ENCODE results near the gene DPAGT1. TPM values are rescaled to one million over a fixed set of nuclear protein-coding genes. Genes with fewer than 3 reads are reported as not detected.

The DPAGT1 gene
- total and polyA plus RNA-seq, 2 of the 8 experiments (the other 6 are each of a cell fraction or from before 2014, with no cell fraction given), result 59.8 to 236 TPM

DNA sequence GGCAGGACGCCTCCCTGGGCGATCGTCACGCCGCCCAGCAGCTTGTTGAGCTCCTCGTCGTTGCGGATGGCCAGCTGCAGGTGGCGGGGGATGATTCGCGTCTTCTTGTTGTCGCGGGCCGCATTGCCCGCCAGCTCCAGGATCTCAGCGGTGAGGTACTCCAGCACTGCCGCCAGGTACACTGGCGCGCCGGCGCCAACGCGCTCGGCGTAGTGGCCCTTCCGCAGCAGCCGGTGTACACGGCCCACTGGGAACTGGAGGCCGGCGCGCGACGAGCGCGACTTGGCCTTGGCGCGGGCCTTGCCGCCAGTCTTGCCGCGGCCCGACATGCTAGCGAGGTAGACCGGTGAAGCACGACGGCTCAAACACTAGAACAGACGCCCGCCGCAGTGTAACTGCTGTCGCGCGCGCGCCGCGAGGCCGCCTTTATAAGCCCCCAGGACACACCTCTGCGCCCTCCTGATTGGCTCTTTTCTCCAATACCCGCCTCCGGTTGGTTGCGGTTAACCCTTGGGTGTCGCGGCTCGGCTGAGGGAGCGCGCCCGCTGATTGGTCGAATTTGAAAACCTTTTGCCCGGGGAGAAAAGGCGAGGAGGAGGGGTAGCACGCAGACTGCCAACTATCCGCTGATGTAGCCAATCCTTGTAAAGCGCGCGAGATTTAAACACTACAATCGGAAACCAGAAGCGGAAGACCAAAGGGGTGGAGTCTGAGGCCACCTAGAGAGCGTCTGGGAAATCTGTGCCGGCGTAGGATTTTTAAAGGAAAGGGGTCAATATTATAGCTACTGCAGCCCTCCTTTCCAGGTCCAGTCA, 6.4 kb downstream of the DPAGT1 start (continued):
- TF ChIP-seq, protein P1, sequence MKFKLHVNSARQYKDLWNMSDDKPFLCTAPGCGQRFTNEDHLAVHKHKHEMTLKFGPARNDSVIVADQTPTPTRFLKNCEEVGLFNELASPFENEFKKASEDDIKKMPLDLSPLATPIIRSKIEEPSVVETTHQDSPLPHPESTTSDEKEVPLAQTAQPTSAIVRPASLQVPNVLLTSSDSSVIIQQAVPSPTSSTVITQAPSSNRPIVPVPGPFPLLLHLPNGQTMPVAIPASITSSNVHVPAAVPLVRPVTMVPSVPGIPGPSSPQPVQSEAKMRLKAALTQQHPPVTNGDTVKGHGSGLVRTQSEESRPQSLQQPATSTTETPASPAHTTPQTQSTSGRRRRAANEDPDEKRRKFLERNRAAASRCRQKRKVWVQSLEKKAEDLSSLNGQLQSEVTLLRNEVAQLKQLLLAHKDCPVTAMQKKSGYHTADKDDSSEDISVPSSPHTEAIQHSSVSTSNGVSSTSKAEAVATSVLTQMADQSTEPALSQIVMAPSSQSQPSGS (IDR thresholded peaks at IDR 0.05; ENCODE audit: low read length), result no peak
- peak; percentile 100 for TF ChIP-seq TAF1 (IDR thresholded peaks at IDR 0.05; ENCODE audit: low read depth, low read length)
- peak; percentile 99 for TF ChIP-seq TBP (IDR thresholded peaks at IDR 0.05; ENCODE audit: low read depth, low read length)
- no peak for TF ChIP-seq GABPA (IDR thresholded peaks at IDR 0.05; ENCODE audit: borderline replicate concordance, insufficient read depth, low read length)
- no peak for TF ChIP-seq POU5F1 (IDR thresholded peaks at IDR 0.05; ENCODE audit: low read depth, low read length)
- no peak for TF ChIP-seq RAD21 (IDR thresholded peaks at IDR 0.05 in 1 of 2, conservative IDR thresholded peaks at IDR 0.05 in 1 of 2; ENCODE audit: low read depth in 2 of 2, low read length in 2 of 2)
- TF ChIP-seq POLR2A (IDR thresholded peaks at IDR 0.05; ENCODE audit: control extremely low read depth in 1 of 2, low read depth in 2 of 2, low read length in 2 of 2), result peak; percentile 100
- TF ChIP-seq, protein P2, sequence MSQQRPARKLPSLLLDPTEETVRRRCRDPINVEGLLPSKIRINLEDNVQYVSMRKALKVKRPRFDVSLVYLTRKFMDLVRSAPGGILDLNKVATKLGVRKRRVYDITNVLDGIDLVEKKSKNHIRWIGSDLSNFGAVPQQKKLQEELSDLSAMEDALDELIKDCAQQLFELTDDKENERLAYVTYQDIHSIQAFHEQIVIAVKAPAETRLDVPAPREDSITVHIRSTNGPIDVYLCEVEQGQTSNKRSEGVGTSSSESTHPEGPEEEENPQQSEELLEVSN (IDR thresholded peaks at IDR 0.05), result peak; percentile 66; the same call in 1 of the 2 replicates
- no peak for TF ChIP-seq KDM1A (IDR thresholded peaks at IDR 0.05; ENCODE audit: borderline replicate concordance, low read length)
- 0 out of 2 replicates have a peak, but pooled peaks have one; percentile 48 for TF ChIP-seq TCF12 (IDR thresholded peaks at IDR 0.05; ENCODE audit: low read depth, low read length)
- TF ChIP-seq SIRT6 (IDR thresholded peaks at IDR 0.05; ENCODE audit: low read length), result no peak
- TF ChIP-seq CBX5 (IDR thresholded peaks at IDR 0.05; ENCODE audit: low read depth, low read length), result no peak
- TF ChIP-seq POLR2AphosphoS5 (IDR thresholded peaks at IDR 0.05; ENCODE audit: low read depth, low read length), result peak; percentile 100
- no peak for TF ChIP-seq MAFK (IDR thresholded peaks at IDR 0.05; ENCODE audit: low read depth, low read length)
- no peak for TF ChIP-seq SAP30 (IDR thresholded peaks at IDR 0.05; ENCODE audit: insufficient read depth, insufficient replicate concordance, low read length)
- TF ChIP-seq SIX5 (IDR thresholded peaks at IDR 0.05; ENCODE audit: low read depth, low read length), result no peak
- TF ChIP-seq EGR1 (IDR thresholded peaks at IDR 0.05; ENCODE audit: borderline replicate concordance, low read depth, low read length), result no peak; the same call in 1 of the 2 replicates
- TF ChIP-seq, protein P3, sequence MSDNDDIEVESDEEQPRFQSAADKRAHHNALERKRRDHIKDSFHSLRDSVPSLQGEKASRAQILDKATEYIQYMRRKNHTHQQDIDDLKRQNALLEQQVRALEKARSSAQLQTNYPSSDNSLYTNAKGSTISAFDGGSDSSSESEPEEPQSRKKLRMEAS (IDR thresholded peaks at IDR 0.05), result peak; percentile 67
- TF ChIP-seq HDAC6 (IDR thresholded peaks at IDR 0.05; ENCODE audit: low read depth, low read length), result no peak
- peak; percentile 86 for TF ChIP-seq CHD2 (IDR thresholded peaks at IDR 0.05; ENCODE audit: low read length)
- 0 out of 2 replicates have a peak, but pooled peaks have one; percentile 26 for TF ChIP-seq CREB1 (IDR thresholded peaks at IDR 0.05)
- TF ChIP-seq SIN3A (conservative IDR thresholded peaks at IDR 0.05 in 1 of 2, IDR thresholded peaks at IDR 0.05 in 1 of 2; ENCODE audit: low read depth in 1 of 2, low read length in 2 of 2), result peak; percentile 55 to 63; a peak in 3 of 4 replicates
